WTC11 (cell line): ENCODE results near the gene ACOXL. TPM values are rescaled to one million over a fixed set of nuclear protein-coding genes. Genes with fewer than 3 reads are reported as not detected.

Source experiments
- ATAC-seq: fragments of 200-7000 bp; cut with Tn5 transposase; 2 replicates; pipeline ENCODE4 v1.10.0; 2021; ENCODE audit warnings: mild to moderate bottlenecking, moderate library complexity
- CTCF ChIA-PET: fragments of 300-600 bp; sonication (Branson Sonifier 250); formaldehyde crosslinking; loops from one replicate; lab custom pipeline; 2021; ENCODE audit warnings: antibody characterized with exemption; lab: Charles Lee
- POLR2A ChIA-PET: fragments of 350-600 bp; sonication (Branson Sonifier 250); formaldehyde crosslinking; loops from one replicate; lab custom pipeline; 2021; ENCODE audit warnings: antibody characterized with exemption; lab: Charles Lee
- DNase-seq: peaks from one replicate; pipeline ENCODE4 v3.0.0; 2021; ENCODE audit warnings: low spot score
- H3K27ac Mint-ChIP-seq: 2 replicates; pipeline ENCODE4 v1.8.0; 2021; ENCODE audit warnings: mixed read lengths
- H3K27me3 Mint-ChIP-seq: 2 replicates; pipeline ENCODE4 v1.8.0; 2021; ENCODE audit warnings: low read depth, mild to moderate bottlenecking, moderate library complexity, mixed read lengths
- H3K36me3 Mint-ChIP-seq: 2 replicates; pipeline ENCODE4 v1.8.0; 2021; ENCODE audit warnings: mixed read lengths
- H3K4me1 Mint-ChIP-seq: 2 replicates; pipeline ENCODE4 v1.8.0; 2022; ENCODE audit warnings: mixed read lengths
- H3K4me3 Mint-ChIP-seq: 2 replicates; pipeline ENCODE4 v1.8.0; 2021; ENCODE audit warnings: mild to moderate bottlenecking, moderate library complexity, mixed read lengths
- H3K9me3 Mint-ChIP-seq: 2 replicates; pipeline ENCODE4 v1.8.0; 2021; ENCODE audit warnings: mixed read lengths
- CREB1 ChIP-seq: sonication (generic); formaldehyde crosslinking; IDR thresholded peaks from 2 replicates; pipeline ENCODE4 v1.8.0; 2023; ENCODE audit warnings: mild to moderate bottlenecking, missing genetic modification reagents
- JUN ChIP-seq: sonication (generic); formaldehyde crosslinking; IDR thresholded peaks from 2 replicates; pipeline ENCODE4 v1.8.0; 2023; ENCODE audit warnings: mild to moderate bottlenecking, missing genetic modification reagents
- MYBL2 ChIP-seq: sonication (generic); formaldehyde crosslinking; IDR thresholded peaks from 2 replicates; pipeline ENCODE4 v1.8.1; 2023; ENCODE audit warnings: mild to moderate bottlenecking, moderate library complexity, missing genetic modification reagents
- NR3C1 ChIP-seq: sonication (generic); formaldehyde crosslinking; conservative IDR thresholded peaks from 2 replicates; pipeline ENCODE4 v1.8.1; 2023; ENCODE audit warnings: low read depth, mild to moderate bottlenecking, missing genetic modification reagents
- PRRX2 ChIP-seq: fragments of 250-450 bp; sonication (Bioruptor Pico); IDR thresholded peaks from 2 replicates; pipeline ENCODE4 v1.8.0; 2021; ENCODE audit warnings: mild to moderate bottlenecking
- ZNF396 ChIP-seq: fragments of 250-450 bp; sonication (Bioruptor Pico); IDR thresholded peaks from 2 replicates; pipeline ENCODE4 v1.8.0; 2021; ENCODE audit warnings: mild to moderate bottlenecking, moderate library complexity, borderline replicate concordance
- ZNF416 ChIP-seq: fragments of 250-450 bp; sonication (Bioruptor Pico); IDR thresholded peaks from 2 replicates; pipeline ENCODE4 v1.9.0; 2021; ENCODE audit warnings: mild to moderate bottlenecking, inconsistent platforms
- ZNF423 ChIP-seq: fragments of 250-450 bp; sonication (Bioruptor Pico); IDR thresholded peaks from 2 replicates; pipeline ENCODE4 v2.1.2; 2022; ENCODE audit warnings: mild to moderate bottlenecking, moderate library complexity
- total RNA-seq: library from RNA; stranded (reverse); gene quantifications from 3 replicates; pipeline ENCODE4 v1.2.3, GENCODE V29; 2021
- TF ChIP-seq, protein P1 (sequence below): sonication (generic); formaldehyde crosslinking; IDR thresholded peaks from 2 replicates; pipeline ENCODE4 v1.8.1; 2022; ENCODE audit warnings: missing genetic modification reagents, borderline replicate concordance
- TF ChIP-seq, protein P2 (sequence below): fragments of 250-450 bp; sonication (Bioruptor Pico); conservative IDR thresholded peaks from 2 replicates; pipeline ENCODE4 v1.9.0; 2021; ENCODE audit warnings: mild to moderate bottlenecking
- TF ChIP-seq, protein P3 (sequence below): sonication (generic); formaldehyde crosslinking; IDR thresholded peaks from 2 replicates; pipeline ENCODE4 v1.8.0; 2023; ENCODE audit warnings: mild to moderate bottlenecking, missing genetic modification reagents
- TF ChIP-seq, protein P4 (sequence below): sonication (generic); formaldehyde crosslinking; IDR thresholded peaks from 2 replicates; pipeline ENCODE4 v1.8.1; 2023; ENCODE audit warnings: mild to moderate bottlenecking, moderate library complexity, missing genetic modification reagents
- TF ChIP-seq, protein P5 (sequence below): sonication (generic); formaldehyde crosslinking; IDR thresholded peaks from 2 replicates; pipeline ENCODE4 v1.8.1; 2023; ENCODE audit warnings: mild to moderate bottlenecking, missing genetic modification reagents
- TF ChIP-seq, protein P6 (sequence below): sonication (generic); formaldehyde crosslinking; IDR thresholded peaks from 2 replicates; pipeline ENCODE4 v1.8.0; 2023; ENCODE audit warnings: missing genetic modification reagents
- TF ChIP-seq, protein P7 (sequence below): sonication (generic); formaldehyde crosslinking; IDR thresholded peaks from 2 replicates; pipeline ENCODE4 v1.8.0; 2022; ENCODE audit warnings: mild to moderate bottlenecking, missing genetic modification reagents

Gene ACOXL
- total RNA-seq, 1 experiment from 2014 or later = 14.9 TPM

DNA sequence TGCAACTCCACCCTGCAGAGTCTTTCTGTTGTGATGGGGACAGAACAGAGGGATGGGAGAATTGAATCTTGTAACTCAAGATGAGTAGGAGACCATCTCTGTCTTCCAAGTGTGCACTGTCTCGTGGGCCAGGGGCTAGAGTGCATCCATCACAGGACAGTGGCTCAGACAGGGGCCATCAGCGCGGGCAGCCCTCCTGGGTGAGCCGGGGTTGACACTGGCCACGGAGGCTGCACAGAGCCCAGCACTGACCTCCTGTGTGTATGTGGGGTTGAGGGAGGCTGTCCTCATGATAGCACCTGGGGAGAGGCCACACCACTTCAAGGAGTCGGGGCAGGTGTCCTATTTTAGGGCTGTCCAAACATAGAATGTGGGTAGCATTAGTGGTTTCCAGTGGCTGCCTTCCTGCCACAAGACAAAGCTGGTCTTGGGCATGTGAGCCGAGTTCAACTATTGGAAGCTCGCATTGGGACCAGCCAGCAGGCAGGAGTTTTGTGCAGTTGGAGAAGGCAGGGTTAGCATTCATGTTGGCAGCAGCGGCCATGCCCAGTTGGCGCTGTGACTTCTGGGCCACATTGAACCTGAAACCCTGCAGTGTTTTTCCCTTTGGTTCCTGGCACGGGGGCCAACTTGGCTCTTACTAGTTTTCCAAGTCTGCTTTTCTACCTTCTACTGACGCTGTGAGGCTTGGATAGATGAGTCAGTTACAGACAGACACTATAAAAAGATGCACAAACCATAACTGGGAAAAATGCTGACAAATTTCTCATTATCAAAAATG lies 45.3 kb downstream of the ACOXL start:
- POLR2A ChIA-PET = no interaction called here
- peaks cover 5% of the 10 kb centered on the region; the same call in 1 of the 2 replicates for H3K9me3 Mint-ChIP-seq
- H3K4me3 Mint-ChIP-seq = no peak overlapping the region
- TF ChIP-seq, protein P1, sequence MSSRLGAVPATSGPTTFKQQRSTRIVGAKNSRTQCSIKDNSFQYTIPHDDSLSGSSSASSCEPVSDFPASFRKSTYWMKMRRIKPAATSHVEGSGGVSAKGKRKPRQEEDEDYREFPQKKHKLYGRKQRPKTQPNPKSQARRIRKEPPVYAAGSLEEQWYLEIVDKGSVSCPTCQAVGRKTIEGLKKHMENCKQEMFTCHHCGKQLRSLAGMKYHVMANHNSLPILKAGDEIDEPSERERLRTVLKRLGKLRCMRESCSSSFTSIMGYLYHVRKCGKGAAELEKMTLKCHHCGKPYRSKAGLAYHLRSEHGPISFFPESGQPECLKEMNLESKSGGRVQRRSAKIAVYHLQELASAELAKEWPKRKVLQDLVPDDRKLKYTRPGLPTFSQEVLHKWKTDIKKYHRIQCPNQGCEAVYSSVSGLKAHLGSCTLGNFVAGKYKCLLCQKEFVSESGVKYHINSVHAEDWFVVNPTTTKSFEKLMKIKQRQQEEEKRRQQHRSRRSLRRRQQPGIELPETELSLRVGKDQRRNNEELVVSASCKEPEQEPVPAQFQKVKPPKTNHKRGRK (CRISPR knock-in tag) = no peak
- TF ChIP-seq ZNF416 (CRISPR knock-in tag) (no peak), ZNF396 (CRISPR knock-in tag) (no peak), JUN (CRISPR knock-in tag) (no peak), PRRX2 (CRISPR knock-in tag) (no peak), ZNF423 (CRISPR knock-in tag) (no peak), NR3C1 (CRISPR knock-in tag) (no peak), CREB1 (CRISPR knock-in tag) (no peak), MYBL2 (CRISPR knock-in tag) (no peak)
- TF ChIP-seq, protein P2, sequence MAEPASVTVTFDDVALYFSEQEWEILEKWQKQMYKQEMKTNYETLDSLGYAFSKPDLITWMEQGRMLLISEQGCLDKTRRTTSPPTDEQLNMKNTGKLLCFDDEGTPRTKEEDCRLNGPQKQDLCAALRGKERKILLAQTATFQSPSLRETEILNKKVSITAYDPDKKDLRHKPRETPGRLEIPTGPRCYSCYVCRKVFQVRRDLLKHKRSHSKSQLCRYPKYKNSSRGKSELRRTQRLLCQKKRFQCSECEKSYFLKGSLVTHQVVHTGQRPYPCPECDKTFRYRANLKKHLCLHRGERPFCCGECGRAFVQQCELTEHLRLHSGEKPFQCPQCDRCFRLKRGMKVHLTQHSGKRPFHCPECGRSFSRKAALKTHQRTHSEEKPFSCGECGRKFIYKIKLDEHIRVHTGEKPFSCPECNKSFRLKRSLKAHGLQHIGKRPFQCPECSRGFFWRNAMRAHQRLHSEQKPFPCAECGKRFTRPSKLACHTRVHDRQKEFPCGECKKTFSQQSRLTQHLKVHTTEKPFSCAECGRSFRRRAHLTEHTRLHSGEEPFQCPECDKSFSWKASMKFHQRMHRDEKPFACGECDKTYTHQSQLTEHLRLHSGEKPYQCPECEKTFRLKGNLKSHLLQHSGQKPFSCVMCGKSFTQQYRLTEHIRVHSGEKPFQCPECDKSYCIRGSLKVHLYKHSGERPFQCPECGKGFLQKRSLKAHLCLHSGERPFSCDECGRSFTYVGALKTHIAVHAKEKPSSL = no peak
- TF ChIP-seq, protein P3, sequence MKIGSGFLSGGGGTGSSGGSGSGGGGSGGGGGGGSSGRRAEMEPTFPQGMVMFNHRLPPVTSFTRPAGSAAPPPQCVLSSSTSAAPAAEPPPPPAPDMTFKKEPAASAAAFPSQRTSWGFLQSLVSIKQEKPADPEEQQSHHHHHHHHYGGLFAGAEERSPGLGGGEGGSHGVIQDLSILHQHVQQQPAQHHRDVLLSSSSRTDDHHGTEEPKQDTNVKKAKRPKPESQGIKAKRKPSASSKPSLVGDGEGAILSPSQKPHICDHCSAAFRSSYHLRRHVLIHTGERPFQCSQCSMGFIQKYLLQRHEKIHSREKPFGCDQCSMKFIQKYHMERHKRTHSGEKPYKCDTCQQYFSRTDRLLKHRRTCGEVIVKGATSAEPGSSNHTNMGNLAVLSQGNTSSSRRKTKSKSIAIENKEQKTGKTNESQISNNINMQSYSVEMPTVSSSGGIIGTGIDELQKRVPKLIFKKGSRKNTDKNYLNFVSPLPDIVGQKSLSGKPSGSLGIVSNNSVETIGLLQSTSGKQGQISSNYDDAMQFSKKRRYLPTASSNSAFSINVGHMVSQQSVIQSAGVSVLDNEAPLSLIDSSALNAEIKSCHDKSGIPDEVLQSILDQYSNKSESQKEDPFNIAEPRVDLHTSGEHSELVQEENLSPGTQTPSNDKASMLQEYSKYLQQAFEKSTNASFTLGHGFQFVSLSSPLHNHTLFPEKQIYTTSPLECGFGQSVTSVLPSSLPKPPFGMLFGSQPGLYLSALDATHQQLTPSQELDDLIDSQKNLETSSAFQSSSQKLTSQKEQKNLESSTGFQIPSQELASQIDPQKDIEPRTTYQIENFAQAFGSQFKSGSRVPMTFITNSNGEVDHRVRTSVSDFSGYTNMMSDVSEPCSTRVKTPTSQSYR = no peak
- TF ChIP-seq, protein P4, sequence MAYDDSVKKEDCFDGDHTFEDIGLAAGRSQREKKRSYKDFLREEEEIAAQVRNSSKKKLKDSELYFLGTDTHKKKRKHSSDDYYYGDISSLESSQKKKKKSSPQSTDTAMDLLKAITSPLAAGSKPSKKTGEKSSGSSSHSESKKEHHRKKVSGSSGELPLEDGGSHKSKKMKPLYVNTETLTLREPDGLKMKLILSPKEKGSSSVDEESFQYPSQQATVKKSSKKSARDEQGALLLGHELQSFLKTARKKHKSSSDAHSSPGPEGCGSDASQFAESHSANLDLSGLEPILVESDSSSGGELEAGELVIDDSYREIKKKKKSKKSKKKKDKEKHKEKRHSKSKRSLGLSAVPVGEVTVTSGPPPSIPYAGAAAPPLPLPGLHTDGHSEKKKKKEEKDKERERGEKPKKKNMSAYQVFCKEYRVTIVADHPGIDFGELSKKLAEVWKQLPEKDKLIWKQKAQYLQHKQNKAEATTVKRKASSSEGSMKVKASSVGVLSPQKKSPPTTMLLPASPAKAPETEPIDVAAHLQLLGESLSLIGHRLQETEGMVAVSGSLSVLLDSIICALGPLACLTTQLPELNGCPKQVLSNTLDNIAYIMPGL (CRISPR knock-in tag) = no peak
- TF ChIP-seq, protein P5, sequence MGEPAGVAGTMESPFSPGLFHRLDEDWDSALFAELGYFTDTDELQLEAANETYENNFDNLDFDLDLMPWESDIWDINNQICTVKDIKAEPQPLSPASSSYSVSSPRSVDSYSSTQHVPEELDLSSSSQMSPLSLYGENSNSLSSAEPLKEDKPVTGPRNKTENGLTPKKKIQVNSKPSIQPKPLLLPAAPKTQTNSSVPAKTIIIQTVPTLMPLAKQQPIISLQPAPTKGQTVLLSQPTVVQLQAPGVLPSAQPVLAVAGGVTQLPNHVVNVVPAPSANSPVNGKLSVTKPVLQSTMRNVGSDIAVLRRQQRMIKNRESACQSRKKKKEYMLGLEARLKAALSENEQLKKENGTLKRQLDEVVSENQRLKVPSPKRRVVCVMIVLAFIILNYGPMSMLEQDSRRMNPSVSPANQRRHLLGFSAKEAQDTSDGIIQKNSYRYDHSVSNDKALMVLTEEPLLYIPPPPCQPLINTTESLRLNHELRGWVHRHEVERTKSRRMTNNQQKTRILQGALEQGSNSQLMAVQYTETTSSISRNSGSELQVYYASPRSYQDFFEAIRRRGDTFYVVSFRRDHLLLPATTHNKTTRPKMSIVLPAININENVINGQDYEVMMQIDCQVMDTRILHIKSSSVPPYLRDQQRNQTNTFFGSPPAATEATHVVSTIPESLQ (CRISPR knock-in tag) = no peak
- TF ChIP-seq, protein P6, sequence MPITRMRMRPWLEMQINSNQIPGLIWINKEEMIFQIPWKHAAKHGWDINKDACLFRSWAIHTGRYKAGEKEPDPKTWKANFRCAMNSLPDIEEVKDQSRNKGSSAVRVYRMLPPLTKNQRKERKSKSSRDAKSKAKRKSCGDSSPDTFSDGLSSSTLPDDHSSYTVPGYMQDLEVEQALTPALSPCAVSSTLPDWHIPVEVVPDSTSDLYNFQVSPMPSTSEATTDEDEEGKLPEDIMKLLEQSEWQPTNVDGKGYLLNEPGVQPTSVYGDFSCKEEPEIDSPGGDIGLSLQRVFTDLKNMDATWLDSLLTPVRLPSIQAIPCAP (CRISPR knock-in tag) = no peak
- TF ChIP-seq, protein P7, sequence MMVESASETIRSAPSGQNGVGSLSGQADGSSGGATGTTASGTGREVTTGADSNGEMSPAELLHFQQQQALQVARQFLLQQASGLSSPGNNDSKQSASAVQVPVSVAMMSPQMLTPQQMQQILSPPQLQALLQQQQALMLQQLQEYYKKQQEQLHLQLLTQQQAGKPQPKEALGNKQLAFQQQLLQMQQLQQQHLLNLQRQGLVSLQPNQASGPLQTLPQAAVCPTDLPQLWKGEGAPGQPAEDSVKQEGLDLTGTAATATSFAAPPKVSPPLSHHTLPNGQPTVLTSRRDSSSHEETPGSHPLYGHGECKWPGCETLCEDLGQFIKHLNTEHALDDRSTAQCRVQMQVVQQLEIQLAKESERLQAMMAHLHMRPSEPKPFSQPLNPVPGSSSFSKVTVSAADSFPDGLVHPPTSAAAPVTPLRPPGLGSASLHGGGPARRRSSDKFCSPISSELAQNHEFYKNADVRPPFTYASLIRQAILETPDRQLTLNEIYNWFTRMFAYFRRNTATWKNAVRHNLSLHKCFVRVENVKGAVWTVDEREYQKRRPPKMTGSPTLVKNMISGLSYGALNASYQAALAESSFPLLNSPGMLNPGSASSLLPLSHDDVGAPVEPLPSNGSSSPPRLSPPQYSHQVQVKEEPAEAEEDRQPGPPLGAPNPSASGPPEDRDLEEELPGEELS = no peak
- peaks cover 14% of the 10 kb centered on the region for H3K4me1 Mint-ChIP-seq
- H3K27me3 Mint-ChIP-seq = no peaks in the 10 kb centered on the region
- H3K27ac Mint-ChIP-seq = no peak overlapping the region
- DNase-seq (no peak), ATAC-seq (no peak)
- H3K36me3 Mint-ChIP-seq = no peaks in the 10 kb centered on the region
- CTCF ChIA-PET = no interaction called here
